D341Med (cell line): ENCODE measurements around the gene COL27A1.
A peak's percentile ranks its signal among the peaks of the same experiment; 100 is the strongest.
"Not testable (repeated sequence)": the region's sequence is repeated elsewhere in the genome, so short reads cannot be mapped to it uniquely, and the experiment has no call there.

Source experiments
- DNase-seq: peaks from one replicate; pipeline ENCODE4 v3.0.0; 2012; ENCODE audit warnings: low spot score

Gene COL27A1

DNA sequence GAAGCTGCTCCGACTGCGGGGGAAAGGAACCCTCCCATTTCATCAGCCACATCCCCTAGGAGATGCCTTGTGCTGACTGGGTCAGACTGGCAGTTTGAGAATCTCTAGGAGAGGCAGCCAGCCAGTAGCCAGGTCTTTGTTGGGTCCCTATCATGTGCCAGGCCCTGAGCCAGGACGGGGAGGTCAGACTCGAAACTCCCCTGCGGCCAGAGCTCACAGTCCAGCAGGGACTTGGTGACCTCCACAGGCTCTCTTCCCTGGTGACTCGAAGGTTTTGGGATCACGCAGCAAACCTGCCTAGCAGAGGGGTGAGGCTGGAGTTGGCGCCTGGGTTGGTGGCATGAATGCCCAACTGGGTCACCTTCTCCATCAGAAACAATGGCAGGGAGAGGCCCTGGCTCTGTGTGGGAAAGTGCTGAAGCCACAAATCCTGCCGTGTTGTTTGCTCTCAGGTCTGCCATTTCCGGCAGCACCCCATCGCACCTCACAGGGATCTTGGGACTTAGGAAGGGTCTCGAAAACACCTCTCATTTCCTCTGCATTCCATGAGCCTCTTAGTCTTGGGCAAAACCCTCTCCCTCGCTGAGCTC, 153.1 kb downstream of the COL27A1 start:
- DNase-seq = no peak

DNA sequence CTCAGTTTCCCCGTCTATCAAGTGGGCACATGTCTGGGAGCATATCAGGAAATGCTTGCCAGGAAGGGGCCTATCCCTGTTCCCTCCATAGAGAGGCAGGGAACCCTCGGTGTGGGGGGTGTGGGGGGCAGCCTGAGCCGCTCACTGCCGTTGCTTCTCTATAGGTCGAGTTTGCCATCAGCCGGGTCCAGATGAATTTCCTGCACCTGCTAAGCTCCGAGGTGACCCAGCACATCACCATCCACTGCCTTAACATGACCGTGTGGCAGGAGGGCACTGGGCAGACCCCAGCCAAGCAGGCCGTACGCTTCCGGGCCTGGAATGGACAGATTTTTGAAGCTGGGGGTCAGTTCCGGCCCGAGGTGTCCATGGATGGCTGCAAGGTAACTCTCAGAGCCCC, 153.8 kb downstream of the COL27A1 start:
- DNase-seq = no peak

- no peak for DNase-seq
Measured at GRCh38 chr9:114310471-114311450, 155.4 kb downstream of the COL27A1 start.

DNA sequence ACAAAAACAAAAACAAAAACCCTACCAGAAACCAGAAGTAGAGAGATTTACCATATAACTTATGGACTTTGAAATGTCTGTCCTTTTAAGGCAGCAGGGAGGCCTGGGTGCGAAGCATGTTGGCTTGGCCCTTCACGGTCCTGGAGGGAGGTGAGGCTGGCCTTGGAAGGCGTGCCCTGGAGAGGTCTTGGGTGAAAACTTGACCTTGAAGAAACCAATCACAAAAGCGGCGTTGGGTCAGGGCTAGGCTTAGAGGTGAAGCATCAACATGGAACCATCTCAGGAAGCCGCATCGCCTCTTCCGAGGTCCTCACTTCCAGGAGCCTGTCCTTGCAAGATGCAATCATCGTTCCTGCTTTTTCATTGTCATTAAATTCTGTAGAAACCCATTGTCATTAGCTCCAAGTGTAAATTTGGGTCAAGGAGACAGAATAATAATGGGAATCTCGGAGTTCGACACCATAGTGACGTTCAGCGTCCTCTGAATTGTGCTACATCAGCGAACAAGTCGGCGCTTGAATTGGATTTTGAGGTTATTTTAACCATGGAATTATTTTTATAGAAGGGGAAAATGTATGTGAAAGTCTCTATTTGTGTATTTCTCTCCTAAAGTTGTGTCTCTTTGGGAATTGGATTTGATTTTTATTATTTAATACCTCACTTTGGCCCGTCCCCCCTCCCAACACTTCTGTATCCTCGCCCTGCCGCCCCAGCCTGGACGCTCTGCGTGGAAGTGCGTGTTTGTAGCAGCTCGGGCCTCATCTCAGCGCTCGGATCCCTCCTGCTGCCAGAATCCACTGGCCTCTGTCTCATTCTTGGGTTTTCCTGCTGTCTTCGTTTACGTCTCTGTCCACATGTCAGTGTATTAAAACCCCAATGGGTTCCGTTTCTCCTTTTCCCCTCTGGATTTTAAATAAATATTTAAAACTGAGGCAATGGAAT, 156.5 kb downstream of the COL27A1 start:
- DNase-seq = no peak

DNA sequence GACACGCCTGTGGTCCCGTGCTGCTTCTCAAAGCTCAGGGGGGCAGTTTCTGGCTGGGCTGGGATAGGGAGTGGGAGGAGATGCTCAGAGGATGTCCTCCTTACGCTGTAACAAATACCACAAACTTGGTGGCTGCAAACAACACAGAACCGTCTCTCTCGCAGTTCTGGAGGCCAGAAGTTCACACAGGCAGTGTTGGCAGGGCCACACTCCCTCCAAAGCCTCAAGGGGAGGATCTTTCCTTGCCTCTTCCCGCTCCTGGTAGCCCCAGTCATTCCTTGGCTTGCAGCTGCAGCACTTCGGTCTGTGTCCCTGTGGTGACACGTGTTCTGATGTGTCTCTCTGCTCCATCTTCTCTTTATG, 157.2 kb downstream of the COL27A1 start:
- no peak for DNase-seq

- DNase-seq = no peak
Measured at GRCh38 chr9:114313186-114313585, 157.8 kb downstream of the COL27A1 start.

- DNase-seq = no peak
Measured at GRCh38 chr9:114314256-114314867, 159.0 kb downstream of the COL27A1 start.

DNA sequence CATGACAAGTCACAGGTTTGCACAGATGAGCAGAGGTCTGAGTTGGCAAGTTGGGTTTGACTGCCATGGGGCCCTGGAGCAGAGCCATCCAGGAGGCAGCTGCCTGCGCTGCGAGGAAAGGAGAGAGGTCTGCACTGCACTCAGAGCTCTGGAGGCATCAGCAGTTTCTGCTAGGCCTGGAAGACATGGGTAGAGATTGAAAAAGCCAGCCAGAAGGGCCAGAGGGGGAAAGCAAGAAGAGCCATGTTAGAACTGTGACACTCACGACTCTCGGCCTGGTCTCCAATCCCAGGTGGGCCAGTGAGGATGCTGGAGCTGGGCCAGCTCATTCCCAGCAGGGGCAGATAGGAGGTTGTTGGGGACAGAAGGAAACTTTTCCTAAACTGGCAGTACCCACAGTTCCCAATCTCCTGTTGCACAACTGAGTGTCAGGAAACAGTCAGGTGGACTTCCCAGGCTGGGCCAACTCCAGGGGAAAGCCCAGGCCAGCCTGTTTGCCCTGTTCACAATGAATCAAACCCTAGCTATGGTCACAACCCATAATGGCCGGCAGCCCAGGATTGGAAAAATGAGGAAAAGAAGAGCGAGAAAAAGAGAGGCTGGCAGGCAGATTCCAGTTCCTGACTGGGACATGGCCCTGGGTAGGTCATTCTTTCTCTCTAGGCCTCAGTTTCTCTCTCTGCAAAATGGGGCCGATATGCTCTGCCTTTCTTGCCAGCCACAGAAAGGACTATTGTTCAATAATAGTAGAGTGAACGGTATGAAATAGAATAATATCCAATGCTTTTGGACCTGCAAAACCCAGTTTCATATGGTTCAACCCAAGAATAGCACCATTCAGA, 159.8 kb downstream of the COL27A1 start:
- no peak for DNase-seq

GRCh38 chr9:114315723-114316363, 160.5 kb downstream of the COL27A1 start:
- no peak for DNase-seq

GRCh38 chr9:114316605-114317230, 161.4 kb downstream of the COL27A1 start:
- peak; percentile 57 for DNase-seq

DNA sequence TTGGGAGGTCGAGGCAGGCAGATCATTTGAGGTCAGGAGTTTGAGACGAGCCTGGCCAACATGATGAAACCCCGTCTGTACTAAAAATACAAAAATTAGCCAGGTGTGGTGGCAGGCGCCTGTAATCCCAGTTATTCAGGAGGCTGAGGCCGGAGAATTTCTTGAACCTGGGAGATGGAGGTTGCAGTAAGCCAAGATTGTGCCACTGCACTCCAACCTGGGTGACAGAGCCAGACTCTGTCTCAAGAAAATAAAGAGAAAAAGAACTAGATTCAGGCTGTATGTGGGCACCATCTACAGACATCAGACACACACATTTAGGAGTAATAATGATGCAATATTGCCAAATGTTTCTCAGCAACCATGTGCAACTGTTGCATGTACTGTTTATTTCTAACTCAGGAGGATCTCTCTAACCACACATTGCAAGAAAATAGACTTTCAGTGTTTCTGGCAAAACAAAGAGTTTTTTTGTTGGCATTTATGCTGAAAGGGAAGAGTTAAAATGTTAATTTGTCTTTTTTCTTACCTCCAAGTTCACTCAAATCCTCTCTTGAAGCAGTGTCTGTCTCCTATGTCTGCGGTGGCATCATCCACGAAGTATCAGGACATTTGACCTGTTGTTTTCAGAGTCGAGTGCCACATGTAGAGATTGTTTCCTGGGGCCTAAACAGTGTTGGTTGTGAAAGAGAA, 162.5 kb downstream of the COL27A1 start:
- no peak for DNase-seq

- DNase-seq = no peak
Measured at GRCh38 chr9:114318416-114318815, 163.1 kb downstream of the COL27A1 start.

- DNase-seq = no peak
Measured at GRCh38 chr9:114319147-114319546, 163.8 kb downstream of the COL27A1 start.

DNA sequence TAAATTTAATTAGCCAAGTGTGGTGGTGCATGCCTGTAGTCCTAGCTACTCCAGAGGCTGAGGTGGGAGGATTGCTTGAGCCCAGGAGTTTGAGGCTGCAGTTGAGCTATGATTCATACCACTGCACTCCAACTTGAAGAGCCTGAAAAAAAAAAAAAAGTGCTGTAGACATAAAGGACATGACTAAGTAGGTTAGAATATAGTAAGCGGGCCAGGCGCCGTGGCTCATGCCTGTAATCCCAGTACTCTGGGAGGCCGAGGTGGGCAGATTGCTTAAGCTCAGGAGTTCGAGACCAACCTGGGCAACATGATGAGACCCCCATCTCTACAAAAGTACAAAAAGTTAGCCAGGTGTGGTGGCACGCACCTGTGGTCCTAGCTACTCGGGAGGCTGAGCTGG, 165.4 kb downstream of the COL27A1 start:
- DNase-seq = not testable (repeated sequence)

DNA sequence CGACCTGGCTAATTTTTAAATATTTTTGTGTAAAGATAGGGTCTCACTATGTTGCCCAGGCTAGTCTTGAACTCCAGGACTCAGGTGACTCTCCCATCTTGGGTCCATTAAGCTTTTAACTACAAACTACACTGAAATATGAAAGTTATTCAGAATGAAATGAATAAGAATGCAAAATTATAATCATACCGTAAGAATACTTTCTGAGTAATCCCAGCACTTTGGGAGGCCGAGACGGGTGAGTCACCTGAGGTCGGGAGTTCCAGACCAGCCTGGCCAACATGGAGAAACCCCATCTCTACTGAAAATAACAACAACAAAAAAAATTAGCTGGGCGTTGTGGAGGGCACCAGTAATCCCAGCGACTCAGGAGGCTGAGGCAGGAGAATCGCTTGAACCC, 166.4 kb downstream of the COL27A1 start:
- DNase-seq = no peak

- not testable (repeated sequence) for DNase-seq
Measured at GRCh38 chr9:114322160-114322818, 167.0 kb downstream of the COL27A1 start.

GRCh38 chr9:114322831-114323531, 167.6 kb downstream of the COL27A1 start, which contains the start of gene ORM1:
TSS of gene ORM1 (plus strand) at chr9:114323098. CDS start at chr9:114323134, 36 bp downstream.
- not testable (repeated sequence) for DNase-seq

DNA sequence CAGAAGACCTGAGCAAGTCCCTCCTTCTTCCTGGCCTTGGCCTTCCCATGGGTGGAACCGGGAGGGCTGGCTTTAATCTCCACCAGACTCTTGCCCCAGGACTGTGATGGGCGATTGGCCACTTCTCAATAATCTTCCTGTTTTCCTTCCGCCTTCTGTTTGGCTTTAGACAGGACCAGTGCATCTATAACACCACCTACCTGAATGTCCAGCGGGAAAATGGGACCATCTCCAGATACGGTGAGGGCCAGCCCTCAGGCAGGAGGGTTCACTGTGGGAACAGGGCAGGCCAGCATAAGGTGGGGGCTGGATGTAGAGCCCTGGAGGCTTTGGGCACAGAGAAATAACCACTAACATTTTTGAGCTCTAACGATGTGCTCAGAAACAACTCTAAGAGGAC, 168.5 kb downstream of the COL27A1 start:
- DNase-seq = not testable (repeated sequence)
